Measurements from ENCODE around the gene AKAP12. TPM values are rescaled to one million over a fixed set of nuclear protein-coding genes. Genes with fewer than 3 reads are reported as not detected.

Gene AKAP12, protein sequence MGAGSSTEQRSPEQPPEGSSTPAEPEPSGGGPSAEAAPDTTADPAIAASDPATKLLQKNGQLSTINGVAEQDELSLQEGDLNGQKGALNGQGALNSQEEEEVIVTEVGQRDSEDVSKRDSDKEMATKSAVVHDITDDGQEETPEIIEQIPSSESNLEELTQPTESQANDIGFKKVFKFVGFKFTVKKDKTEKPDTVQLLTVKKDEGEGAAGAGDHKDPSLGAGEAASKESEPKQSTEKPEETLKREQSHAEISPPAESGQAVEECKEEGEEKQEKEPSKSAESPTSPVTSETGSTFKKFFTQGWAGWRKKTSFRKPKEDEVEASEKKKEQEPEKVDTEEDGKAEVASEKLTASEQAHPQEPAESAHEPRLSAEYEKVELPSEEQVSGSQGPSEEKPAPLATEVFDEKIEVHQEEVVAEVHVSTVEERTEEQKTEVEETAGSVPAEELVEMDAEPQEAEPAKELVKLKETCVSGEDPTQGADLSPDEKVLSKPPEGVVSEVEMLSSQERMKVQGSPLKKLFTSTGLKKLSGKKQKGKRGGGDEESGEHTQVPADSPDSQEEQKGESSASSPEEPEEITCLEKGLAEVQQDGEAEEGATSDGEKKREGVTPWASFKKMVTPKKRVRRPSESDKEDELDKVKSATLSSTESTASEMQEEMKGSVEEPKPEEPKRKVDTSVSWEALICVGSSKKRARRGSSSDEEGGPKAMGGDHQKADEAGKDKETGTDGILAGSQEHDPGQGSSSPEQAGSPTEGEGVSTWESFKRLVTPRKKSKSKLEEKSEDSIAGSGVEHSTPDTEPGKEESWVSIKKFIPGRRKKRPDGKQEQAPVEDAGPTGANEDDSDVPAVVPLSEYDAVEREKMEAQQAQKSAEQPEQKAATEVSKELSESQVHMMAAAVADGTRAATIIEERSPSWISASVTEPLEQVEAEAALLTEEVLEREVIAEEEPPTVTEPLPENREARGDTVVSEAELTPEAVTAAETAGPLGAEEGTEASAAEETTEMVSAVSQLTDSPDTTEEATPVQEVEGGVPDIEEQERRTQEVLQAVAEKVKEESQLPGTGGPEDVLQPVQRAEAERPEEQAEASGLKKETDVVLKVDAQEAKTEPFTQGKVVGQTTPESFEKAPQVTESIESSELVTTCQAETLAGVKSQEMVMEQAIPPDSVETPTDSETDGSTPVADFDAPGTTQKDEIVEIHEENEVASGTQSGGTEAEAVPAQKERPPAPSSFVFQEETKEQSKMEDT (N-terminal part only)
- total RNA-seq, result 15.4 TPM
- long read RNA-seq, partial matches to known transcripts, result 9 of 10 reads
- long read RNA-seq, other reads (novel, unspliced or antisense), result 1 of 10 reads

DNA sequence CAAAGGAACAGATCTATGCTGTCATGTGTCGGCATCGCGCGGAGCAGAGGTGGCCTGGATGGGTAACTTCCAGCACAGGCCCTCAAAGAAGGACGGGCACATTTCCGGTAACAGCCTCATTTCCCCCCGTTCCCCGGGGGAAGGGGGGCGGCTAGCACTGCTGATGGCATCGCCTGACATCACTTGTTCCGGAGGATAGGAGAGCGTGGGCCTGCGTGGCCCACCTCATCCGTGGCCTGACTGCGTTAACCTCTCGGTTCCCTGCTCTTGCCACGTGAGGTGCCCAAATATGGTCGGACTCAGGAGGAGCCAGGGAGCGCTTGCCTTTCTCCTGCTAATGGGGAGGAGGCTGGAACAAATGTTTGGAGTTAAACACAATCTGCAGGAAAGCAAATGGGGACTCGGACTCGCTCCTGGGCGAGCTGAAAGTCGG, at the start of gene AKAP12:
Gene AKAP12, plus strand, starts transcription at position 365 of the 433 bp plus-strand sequence. CDS start 596 bp downstream, outside the sequence.
- intact Hi-C loops (cut with DNase I), result loop anchor here (2.0 to 5.0 kb wide), 2 partner anchors 85 to 227 kb away; no protein-coding TSS in a partner anchor
- DNase-seq (ENCODE audit: low spot score), result no peak

DNA sequence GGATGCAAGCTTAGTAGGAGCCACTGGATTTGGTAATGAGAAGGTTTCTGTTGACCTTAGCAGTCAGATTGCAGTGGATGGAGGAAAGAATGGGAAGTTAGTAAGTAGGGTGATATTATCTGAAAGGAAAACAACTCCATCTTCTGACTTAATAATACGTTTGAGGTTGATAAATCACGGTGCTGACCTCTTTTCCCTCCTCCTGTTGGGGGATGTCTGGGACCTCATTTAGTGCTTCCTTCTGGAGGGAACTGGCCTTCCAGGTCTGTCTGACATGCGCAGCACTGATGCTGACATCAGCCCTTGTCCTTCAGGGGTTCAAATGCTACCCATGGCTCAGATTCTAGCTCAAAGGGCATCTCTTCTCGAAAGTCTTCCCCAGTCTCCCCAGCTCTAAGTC, 48.2 kb upstream of the AKAP12 start:
- intact Hi-C loops (cut with DNase I), result no loop called here
- no peak for DNase-seq (ENCODE audit: low spot score)

DNA sequence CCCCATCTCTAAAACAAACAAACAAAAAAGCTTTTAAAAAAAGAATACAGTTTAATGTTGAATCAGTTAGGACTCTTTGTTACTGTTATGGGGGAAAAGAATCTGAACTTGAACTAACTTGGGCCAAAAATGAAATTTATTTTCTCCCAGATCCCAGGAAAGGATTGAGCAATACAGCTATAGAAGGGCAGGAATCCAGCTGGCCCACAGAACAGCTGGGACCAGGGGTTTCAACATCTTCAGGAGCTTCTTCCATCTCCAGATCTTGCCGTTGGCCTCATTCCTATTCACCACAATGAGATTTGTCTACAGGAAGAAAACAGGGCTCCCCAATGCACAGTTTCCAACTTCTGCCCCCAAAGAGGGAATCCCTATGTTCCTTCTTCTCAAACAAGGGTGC, 43.2 kb upstream of the AKAP12 start:
- no peak for DNase-seq (ENCODE audit: low spot score)
- intact Hi-C loops (cut with DNase I), result no loop called here

DNA sequence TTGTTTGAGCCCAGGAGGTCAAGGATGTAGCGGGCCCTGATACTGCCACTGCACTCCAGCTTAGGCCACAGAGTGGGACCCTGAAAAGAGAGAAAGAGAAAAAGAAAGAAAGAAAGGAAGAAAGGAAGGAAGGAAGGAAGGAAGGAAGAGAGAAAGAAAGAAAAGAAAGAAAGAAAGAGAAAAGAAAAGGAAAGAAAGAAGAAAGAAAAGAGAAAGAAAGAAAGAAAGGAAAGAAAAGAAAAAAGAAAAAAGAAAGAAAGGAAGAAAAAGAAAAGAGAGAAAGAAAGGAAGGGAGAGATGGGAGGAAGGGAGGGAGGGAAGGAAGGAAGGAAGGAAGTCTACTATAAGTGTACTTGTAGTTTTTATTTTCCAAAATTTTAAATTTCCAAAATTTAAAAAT, 42.2 kb upstream of the AKAP12 start:
- DNase-seq (ENCODE audit: low spot score), result no peak
- intact Hi-C loops (cut with DNase I), result no loop called here

DNA sequence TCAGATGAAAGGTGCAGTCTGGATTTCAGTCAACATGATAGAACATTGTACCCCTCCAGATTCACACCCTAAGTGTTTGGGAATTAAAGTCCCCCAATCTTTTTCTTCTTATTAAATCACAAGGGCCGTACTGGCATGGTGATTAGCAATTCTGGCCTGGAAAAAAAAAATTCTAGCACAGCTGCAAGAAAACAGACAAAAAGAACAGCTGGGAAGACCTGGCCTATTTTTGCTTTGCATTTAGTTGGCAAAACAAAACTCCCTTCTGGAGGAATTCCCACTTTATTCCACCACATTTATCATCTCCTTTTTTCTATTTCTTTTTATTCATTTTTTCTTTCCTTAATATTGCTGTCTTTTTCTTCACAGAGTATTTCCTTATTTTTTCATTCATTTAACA, 39.8 kb upstream of the AKAP12 start:
- no peak for DNase-seq (ENCODE audit: low spot score)
- intact Hi-C loops (cut with DNase I), result no loop called here

DNA sequence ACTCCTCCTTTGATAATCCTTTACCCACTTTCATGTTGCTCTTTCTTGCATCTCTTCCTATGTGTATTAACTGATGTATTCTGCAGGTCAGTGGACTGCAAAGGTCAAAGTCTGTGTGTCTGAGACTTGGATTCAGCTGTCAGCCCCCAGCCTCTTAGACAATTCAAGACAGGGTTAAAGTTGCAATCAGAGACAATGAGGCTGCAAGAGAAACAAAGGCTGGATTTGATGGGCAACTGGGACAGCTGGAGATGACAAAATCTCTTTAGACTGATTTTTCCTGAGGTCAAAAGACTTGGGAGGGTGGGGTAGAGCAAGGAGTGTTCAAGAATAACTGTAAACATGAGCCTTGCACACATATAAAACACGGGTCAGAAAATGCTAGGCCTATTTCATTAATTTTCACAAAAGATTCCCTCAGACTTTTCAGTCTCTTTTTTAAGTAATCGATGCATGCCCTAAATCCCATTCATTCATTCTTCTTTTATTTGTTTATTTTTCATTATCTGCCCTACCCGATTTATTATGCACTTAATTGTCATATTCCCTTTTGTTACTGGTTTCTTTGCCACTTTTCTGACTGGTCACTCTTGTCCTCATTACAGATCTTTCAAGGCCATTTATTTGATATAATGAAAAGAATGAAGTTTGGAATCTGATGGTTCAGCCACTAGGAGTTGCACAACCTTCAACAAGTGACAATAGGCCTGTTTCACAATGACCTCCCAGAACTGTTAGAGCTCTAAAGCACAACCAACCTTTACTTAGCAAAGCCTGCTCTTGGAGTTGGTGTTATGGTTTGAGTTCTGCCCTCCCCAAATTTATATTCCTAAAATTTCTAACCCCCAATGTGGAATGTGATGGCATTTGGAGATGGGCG, 33.8 kb upstream of the AKAP12 start:
- intact Hi-C loops (cut with DNase I), result no loop called here
- DNase-seq (ENCODE audit: low spot score), result no peak

DNA sequence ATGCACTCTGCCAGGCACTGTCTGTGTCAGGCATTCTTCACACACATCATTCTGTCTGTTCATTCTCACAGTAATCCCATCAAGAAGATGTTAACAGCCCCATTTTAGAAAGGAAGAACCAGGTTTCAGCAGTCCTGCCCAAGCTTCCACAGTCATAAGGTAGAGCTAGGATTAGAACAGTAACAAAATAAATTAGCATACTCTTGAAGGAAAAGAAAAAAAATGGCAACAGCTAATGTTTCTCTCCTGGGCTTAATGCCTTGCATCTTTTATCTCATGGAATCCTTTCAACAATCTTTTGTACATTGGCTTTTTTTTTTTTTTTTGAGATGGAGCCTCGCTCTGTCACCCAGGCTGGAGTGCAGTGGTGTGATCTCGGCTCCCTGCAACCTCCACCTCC, 32.1 kb upstream of the AKAP12 start:
- no peak for DNase-seq (ENCODE audit: low spot score)
- intact Hi-C loops (cut with DNase I), result no loop called here

DNA sequence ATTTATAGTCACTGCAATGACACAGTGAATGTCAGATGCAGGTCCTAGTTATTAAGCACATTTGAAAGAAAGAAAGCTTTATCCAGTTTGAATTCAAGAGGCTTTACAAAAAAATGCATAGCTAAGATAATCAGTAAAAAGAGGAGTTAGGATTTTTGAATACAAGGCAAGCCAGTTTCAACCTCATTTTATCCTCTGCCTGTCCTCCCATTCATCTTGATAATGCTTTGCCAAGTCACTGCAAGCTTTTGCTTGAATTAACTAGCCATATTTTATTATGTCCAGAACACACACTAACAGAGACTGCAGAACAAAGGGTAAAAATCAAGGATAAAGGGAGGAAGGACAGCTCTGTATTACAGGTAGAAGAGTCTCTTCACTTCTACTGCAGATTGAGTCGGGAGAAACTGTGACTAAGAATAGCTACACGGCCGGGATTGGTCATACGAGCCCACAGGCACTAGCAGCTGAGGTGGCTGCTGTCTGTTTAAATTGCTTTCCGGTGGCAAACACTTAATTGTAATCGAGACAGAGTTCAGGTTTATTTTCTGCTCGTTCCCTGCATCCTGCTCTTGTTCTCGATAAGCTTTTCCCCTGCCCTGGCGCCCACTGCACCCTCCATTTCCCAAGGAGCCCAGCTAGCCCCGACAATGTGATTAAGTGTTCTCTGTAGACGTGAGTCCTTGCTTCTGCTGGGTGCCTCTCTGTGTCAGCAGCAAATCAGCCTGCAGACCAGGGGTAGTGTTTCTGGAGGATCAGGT, 30.5 kb upstream of the AKAP12 start:
- DNase-seq (ENCODE audit: low spot score), result no peak
- intact Hi-C loops (cut with DNase I), result no loop called here

DNA sequence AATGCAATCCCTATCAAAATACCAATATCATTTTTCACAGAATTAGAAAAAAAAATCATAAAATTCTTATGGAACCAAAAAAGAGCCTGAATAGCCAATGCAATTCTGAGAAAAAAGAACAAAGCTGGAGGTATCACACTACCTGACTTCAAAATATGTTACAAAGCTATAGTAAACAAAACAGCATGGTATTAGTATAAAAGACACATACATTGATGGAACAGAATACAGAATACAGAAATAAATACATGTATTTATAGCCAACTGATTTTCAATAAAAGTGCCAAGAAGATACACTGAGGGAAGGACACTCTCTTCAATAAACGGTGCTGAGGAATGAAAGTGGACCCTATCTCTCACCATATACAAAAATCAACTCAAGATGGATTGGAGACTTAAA, 28.7 kb upstream of the AKAP12 start:
- intact Hi-C loops (cut with DNase I), result no loop called here
- no peak for DNase-seq (ENCODE audit: low spot score)

DNA sequence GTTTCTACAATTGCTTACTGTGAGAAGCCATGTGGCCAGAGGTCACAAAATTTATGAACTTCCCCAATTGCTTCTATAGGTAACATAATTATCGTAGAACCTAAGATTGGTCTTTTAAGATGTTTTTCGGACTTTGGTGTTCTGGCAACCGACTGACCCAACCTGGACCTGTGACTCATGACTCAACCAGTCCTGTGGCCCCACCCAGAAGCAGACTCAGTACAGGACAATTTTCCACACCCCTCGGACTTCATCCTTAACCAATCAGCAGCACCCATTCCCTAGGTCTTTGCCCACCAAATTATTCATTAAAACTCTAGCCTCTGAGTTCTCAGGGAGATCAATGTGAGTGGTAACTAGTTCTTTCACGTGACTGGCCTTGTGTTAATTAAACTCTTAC, 26.4 kb upstream of the AKAP12 start:
- intact Hi-C loops (cut with DNase I), result no loop called here
- no peak for DNase-seq (ENCODE audit: low spot score)

DNA sequence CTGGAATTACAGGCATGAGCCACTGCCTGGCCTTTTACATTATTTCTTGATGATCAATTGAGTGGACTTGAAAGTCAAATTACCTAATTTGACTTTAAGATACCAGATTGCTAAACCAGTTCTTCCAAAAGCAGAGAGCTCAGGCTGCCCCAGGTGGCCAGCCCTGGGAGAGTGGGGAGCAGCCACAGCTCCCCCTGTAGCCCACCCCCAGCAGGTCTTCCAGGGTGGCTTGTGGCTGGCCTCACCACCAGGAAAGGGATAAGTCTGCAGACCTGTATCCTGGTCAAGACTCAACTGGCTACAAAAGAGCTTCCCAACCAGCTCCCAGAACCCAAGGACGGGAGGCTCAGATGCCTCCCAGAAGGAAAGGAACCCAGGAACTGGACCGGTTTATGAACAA, 23.8 kb upstream of the AKAP12 start:
- DNase-seq (ENCODE audit: low spot score), result no peak
- intact Hi-C loops (cut with DNase I), result no loop called here

DNA sequence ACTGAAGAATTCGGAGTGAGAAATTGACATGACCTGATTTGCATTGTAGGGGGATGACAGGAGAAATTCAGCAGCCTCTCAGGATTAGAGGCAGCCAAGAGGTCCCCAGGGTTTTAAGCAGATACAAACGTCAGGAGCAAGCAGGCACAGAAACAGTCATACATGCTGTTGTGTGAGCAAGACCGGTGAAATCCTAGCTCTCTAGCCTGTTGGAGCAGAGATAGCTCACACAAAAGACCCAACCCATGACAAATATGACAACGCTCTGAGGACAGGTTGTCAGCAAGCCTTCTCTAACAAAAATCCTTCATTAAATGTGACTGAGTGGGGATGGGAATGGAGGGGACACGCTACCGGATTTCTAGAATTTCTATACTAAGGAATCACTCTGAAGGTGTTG, 23.0 kb upstream of the AKAP12 start:
- intact Hi-C loops (cut with DNase I), result no loop called here
- no peak for DNase-seq (ENCODE audit: low spot score)

DNA sequence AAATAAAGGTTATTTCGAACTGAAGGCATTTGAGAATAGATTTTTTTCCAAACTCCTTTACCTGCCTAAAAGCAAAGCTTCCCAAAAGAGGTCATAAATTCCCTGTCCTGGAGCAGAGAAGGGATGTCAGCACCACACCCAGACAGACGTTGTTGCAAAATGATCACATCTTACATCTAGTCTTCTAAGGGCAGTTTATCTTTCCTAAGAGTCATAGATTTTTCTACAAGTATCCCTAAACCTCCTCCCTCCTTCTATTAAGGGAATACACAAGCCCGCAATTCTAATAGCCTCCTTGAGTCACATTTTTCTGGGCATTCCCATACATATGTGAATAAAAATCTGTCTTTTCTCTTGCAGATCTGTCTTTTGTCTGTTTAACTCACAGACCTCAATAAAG, 20.6 kb upstream of the AKAP12 start:
- intact Hi-C loops (cut with DNase I), result no loop called here

DNA sequence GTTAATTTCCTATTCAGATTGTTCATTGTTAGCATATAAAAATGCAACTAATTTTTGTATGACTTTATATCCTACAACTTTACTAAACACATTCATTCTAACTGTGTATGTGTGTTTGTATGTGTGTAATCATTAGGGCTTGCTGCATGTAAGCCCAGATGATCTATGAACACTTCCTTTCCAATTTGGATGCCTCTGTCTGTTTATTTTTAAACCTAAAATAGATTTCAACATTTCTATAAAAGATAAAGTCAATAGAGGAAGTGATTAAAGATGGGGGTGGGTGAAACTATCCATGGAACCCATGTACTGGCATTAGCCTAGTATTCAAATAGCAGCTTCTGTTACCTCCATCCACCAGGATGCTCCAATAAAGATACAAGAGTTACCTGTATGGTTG, 15.7 kb upstream of the AKAP12 start:
- intact Hi-C loops (cut with DNase I), result no loop called here
- DNase-seq (ENCODE audit: low spot score), result no peak

More for the DNA sequence above, 20.6 kb upstream of the AKAP12 start:
- no peak for DNase-seq (ENCODE audit: low spot score)

DNA sequence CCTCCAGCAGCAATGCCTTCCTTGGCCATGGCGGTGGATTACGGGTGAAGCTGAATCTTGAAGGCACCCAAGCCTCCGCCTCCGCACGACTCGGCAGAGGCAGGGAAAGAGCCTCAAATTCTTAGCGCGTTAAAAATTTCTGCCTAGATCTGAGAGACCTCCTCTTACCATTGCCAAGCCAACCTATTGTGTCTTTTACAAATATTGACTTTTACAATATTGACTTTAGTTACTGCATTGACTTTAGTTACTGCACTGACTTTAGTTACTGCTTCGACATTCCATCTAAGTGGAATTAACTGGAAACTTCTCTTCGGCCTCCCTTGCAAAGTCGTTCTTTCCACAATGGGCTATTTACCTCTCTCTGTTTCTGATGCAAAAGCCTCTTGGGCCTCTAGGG, 13.8 kb upstream of the AKAP12 start:
- DNase-seq (ENCODE audit: low spot score), result no peak
- intact Hi-C loops (cut with DNase I), result no loop called here

DNA sequence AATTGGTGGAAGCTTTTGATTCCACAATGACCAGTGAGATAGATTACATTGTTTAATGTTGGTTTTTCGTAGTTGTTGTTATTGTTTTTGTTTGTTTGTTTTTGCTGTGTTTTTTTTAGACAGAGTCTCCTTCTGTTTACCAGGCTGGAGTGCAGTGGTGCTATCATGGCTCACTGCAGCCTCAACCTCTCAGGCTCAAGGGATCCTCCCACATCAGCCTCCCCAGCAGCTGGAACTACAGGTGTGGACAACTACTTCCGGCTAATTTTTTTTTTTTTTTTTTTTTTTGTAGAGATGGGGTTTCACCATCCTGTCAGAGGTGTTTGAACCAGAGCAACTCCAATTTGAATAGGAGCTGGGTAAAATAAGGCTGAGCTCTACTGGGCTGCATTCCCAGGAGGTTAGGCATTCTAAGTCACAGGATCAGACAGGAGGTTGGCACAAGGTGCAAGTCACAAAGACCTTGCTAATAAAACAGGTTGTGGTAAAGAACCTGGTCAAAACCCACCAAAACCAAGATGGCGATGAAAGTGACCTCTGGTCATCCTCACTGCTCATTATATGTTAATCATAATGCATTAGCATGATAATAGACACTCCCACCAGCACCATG, 10.9 kb upstream of the AKAP12 start:
- intact Hi-C loops (cut with DNase I), result no loop called here
- no peak for DNase-seq (ENCODE audit: low spot score)

DNA sequence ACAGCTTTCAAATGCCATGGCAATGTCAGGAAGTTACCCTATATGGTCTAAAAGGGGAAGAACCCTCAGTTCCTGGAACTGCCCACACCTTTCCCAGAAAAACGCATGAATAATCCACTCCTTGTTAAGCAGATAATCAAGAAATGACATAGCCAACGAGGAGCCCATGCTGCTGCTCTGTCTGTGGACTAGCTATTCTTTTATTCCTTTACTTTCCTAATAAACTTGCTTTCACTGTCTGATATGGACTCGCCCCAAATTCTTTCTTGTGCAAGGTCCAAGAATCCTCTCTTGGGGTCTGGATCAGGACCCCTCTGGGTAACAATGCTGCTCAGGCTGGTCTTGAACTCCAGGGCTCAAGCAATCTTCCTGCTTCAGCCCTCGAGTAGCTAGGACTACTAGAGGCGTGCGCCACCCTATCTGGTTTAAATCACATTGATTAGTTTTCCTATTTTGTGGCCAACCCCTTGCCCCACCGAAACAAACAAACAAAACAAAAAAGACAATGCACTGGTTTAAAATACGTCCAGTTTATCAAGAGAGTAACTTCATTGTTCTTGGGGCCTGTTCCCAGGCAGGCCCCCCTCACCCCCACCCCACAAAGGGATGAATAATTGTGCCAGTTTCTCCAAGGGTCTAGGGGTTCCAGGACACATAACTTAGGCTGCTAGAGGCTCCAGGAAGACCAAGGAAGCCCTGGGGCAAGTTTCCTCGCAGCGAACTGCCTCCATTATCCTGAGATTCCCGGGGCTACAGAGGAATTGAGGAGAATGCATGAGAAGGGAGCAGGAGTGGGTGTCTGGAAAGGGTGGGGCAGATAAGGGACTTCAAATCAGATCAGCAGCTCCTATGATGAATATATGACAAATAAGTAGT, 10.1 kb upstream of the AKAP12 start:
- DNase-seq (ENCODE audit: low spot score), result no peak
- intact Hi-C loops (cut with DNase I), result no loop called here

Measured in cardiac septum (tissue), 1 donor.